CD14-positive monocyte (primary cell): ENCODE data around the gene QSOX1. TPM values are rescaled to one million over a fixed set of nuclear protein-coding genes. Genes with fewer than 3 reads are reported as not detected.

Source experiments
- DNase-seq, 3 donors: peaks; one replicate each; pipeline ENCODE4 v3.0.0-alpha.2; 2011 to 2022
- H2AFZ ChIP-seq: 2 replicates; pipeline ENCODE4 v1.6.0; 2012; ENCODE audit warnings: mild to moderate bottlenecking, low read depth, low read length, inconsistent platforms; ENCODE audit not compliant: insufficient read depth, poor library complexity, severe bottlenecking
- H3K27ac ChIP-seq, 2 donors: 1 replicate in 1 of 2; 2 replicates in 1 of 2; pipeline ENCODE4 v1.5.1; 2012 to 2013; ENCODE audit warnings: low read length in 2 of 2, control low read depth in 1 of 2, inconsistent platforms in 1 of 2, low read depth in 1 of 2, mild to moderate bottlenecking in 1 of 2
- H3K27me3 ChIP-seq, 2 donors: one replicate each; pipeline versions ENCODE4 v1.6.0 to v1.6.1; 2011 to 2013; ENCODE audit warnings: low read length in 2 of 2; ENCODE audit not compliant: control insufficient read depth in 2 of 2, insufficient read depth in 2 of 2
- H3K36me3 ChIP-seq, 2 donors: replicated peaks in 1 of 2; 1 replicate in 1 of 2; 2 replicates in 1 of 2; pipeline versions ENCODE4 v1.5.1 to v1.6.1; 2012 to 2013; ENCODE audit warnings: low read length in 2 of 2, control low read depth in 1 of 2, inconsistent platforms in 1 of 2, mild to moderate bottlenecking in 1 of 2; ENCODE audit not compliant: insufficient read depth in 2 of 2, control insufficient read depth in 1 of 2
- H3K4me1 ChIP-seq, 2 donors: 1 replicate in 1 of 2; 2 replicates in 1 of 2; pipeline versions ENCODE4 v1.5.1 to v1.6.1; 2012 to 2013; ENCODE audit warnings: low read length in 2 of 2, control low read depth in 1 of 2, inconsistent platforms in 1 of 2, mild to moderate bottlenecking in 1 of 2, moderate library complexity in 1 of 2; ENCODE audit not compliant: insufficient read depth in 2 of 2, control insufficient read depth in 1 of 2
- H3K4me2 ChIP-seq: replicated peaks from 2 replicates; pipeline ENCODE3; 2012; ENCODE audit warnings: low read length, moderate library complexity, mild to moderate bottlenecking; ENCODE audit not compliant: poor library complexity, severe bottlenecking; ENCODE audit errors: extremely low read depth
- H3K4me3 ChIP-seq, 3 experiments: fragments of 200-600 bp in 1 of 3; sonication (generic) in 1 of 3; replicated peaks in 1 of 3; 1 replicate in 2 of 3; 2 replicates in 1 of 3; pipeline ENCODE4 v1.5.1; 2011 to 2013; ENCODE audit warnings: low read length in 3 of 3, mild to moderate bottlenecking in 3 of 3, control low read depth in 2 of 3, low read depth in 2 of 3, inconsistent platforms in 1 of 3, moderate library complexity in 1 of 3
- H3K79me2 ChIP-seq: 2 replicates; pipeline ENCODE4 v1.6.0; 2012; ENCODE audit warnings: mild to moderate bottlenecking, control low read depth, inconsistent platforms, low read length, moderate library complexity; ENCODE audit not compliant: insufficient read depth
- H3K9ac ChIP-seq: 2 replicates; pipeline ENCODE4 v1.6.0; 2017; ENCODE audit warnings: low read length, mild to moderate bottlenecking; ENCODE audit not compliant: insufficient read depth, poor library complexity, severe bottlenecking
- H3K9me3 ChIP-seq, 2 donors: replicated peaks in 1 of 2; 1 replicate in 1 of 2; 2 replicates in 1 of 2; pipeline versions ENCODE4 v1.5.1 to v1.6.1; 2012 to 2013; ENCODE audit warnings: low read length in 2 of 2, control low read depth in 1 of 2; ENCODE audit not compliant: control insufficient read depth in 1 of 2, insufficient read depth in 1 of 2
- H4K20me1 ChIP-seq: 2 replicates; pipeline ENCODE4 v1.6.0; 2012; ENCODE audit warnings: mild to moderate bottlenecking, low read length, control low read depth, moderate library complexity; ENCODE audit not compliant: insufficient read depth
- H3K27ac Mint-ChIP-seq, 7 donors: one replicate each; pipeline ENCODE4 v1.8.0; 2020; ENCODE audit warnings: mild to moderate bottlenecking in 7 of 7, mixed read lengths in 7 of 7, moderate library complexity in 6 of 7, inconsistent platforms in 2 of 7
- H3K27me3 Mint-ChIP-seq, 3 donors: one replicate each; pipeline ENCODE4 v1.8.0; 2021 to 2022; ENCODE audit warnings: low read depth in 3 of 3, mild to moderate bottlenecking in 3 of 3, mixed read lengths in 3 of 3, moderate library complexity in 3 of 3, inconsistent platforms in 1 of 3
- H3K36me3 Mint-ChIP-seq, 2 donors: one replicate each; pipeline ENCODE4 v1.8.0; 2020; ENCODE audit warnings: mixed read lengths in 2 of 2, inconsistent platforms in 1 of 2, mild to moderate bottlenecking in 1 of 2
- H3K4me1 Mint-ChIP-seq: one replicate; pipeline ENCODE4 v1.8.0; 2020; ENCODE audit warnings: mild to moderate bottlenecking, mixed read lengths
- H3K4me3 Mint-ChIP-seq, 2 donors: one replicate each; pipeline ENCODE4 v1.8.0; 2020; ENCODE audit warnings: mild to moderate bottlenecking in 2 of 2, mixed read lengths in 2 of 2, moderate library complexity in 1 of 2
- H3K9me3 Mint-ChIP-seq, 7 donors: one replicate each; pipeline ENCODE4 v1.8.0; 2020 to 2022; ENCODE audit warnings: mixed read lengths in 7 of 7, mild to moderate bottlenecking in 6 of 7, moderate library complexity in 6 of 7, inconsistent platforms in 2 of 7
- CTCF ChIP-seq: fragments of 200-600 bp; IDR thresholded peaks from one replicate; pipeline ENCODE4 v1.8.0; 2022; ENCODE audit warnings: antibody characterized with exemption, mild to moderate bottlenecking
- WGBS: methylation state at CpG from one replicate; pipeline ENCODE4 v1.1.5; 2013; ENCODE audit warnings: missing lambda C conversion rate; ENCODE audit not compliant: insufficient coverage; 5-methylcytosine and 5-hydroxymethylcytosine counted together
- intact Hi-C, 2 donors: fragments of 100-400 bp; cut with micrococcal nuclease; formaldehyde crosslinking; loops; one replicate each; pipeline versions ENCODE4 v1.15.0 to v1.15.1; 2023
- polyA plus RNA-seq, 3 donors: library from polyadenylated mRNA; depleted of rRNA in 1 of 3; unstranded in 2 of 3; stranded (reverse) in 1 of 3; fragments of 300-500 nt in 2 of 3; fragments of >200 nt in 1 of 3; fragmentation: Illumina TruSeq in 2 of 3; gene quantifications; 1 replicate in 2 of 3; 2 replicates in 1 of 3; pipeline ENCODE4 v1.2.3, GENCODE V29; 2012 to 2021

QSOX1 gene
- polyA plus RNA-seq, 3 donors: 34.5 to 86.5 (median 35.8) TPM

GRCh38 chr1:180233191-180234011, 78.7 kb downstream of the QSOX1 start:
- peak overlapping the region; percentile 53 to 92 for H3K4me3 Mint-ChIP-seq
- peaks cover 8 to 12% of the 10 kb centered on the region in 2 donors for H3K36me3 Mint-ChIP-seq
- peak overlapping the region; percentile 47 for H3K4me2 ChIP-seq
- DNase-seq: no peak
- no peak for TF ChIP-seq CTCF
- no peaks in the 10 kb centered on the region for H3K79me2 ChIP-seq
- 7% methylated on average over 53 of the region's 71 CpGs for WGBS
- H3K27ac ChIP-seq: no peak overlapping the region
- no peaks in the 10 kb centered on the region for H3K36me3 ChIP-seq
- peak overlapping the region in 1 of 3 experiments; percentile 42 for H3K4me3 ChIP-seq
- peaks cover 50 to 66% of the 10 kb centered on the region in 2 donors for H3K4me1 ChIP-seq
- peaks cover 91 to 99% (median 91%) of the 10 kb centered on the region in 3 donors for H3K27me3 Mint-ChIP-seq
- H3K9me3 Mint-ChIP-seq: peaks cover 0 to 47% (median 19%) of the 10 kb centered on the region in 7 donors
- H3K27me3 ChIP-seq: peaks cover 86 to 94% of the 10 kb centered on the region in 2 donors
- H3K9me3 ChIP-seq: peaks cover 2 to 49% of the 10 kb centered on the region in 2 donors
- H2AFZ ChIP-seq: peak overlapping the region; percentile 29
- no peak overlapping the region for H3K27ac Mint-ChIP-seq
- intact Hi-C loops: no loop called here
- H3K4me1 Mint-ChIP-seq: peaks cover 66% of the 10 kb centered on the region
- no peak overlapping the region for H3K9ac ChIP-seq
- no peaks in the 10 kb centered on the region for H4K20me1 ChIP-seq

- Mint-ChIP-seq H3K9me3 (peaks cover 0 to 41% (median 18%) of the 10 kb centered on the region in 7 donors), H3K36me3 (peaks cover 8 to 12% of the 10 kb centered on the region in 2 donors), H3K4me1 (peaks cover 57% of the 10 kb centered on the region), H3K27ac (peak overlapping the region in 1 of 7 donors; percentile 20), H3K27me3 (peaks cover 95 to 99% (median 95%) of the 10 kb centered on the region in 3 donors), H3K4me3 (peak overlapping the region; percentile 58 to 83)
- Histone ChIP-seq H3K4me2 (peak overlapping the region; percentile 41), H2AFZ (peak overlapping the region; percentile 42), H3K9me3 (peaks cover 2 to 40% of the 10 kb centered on the region in 2 donors), H3K27me3 (peaks cover 89 to 95% of the 10 kb centered on the region in 2 donors), H3K4me1 (peaks cover 45 to 55% of the 10 kb centered on the region in 2 donors), H3K9ac (no peak overlapping the region), H3K27ac (no peak overlapping the region), H4K20me1 (no peaks in the 10 kb centered on the region), H3K4me3 (peak overlapping the region in 1 of 3 experiments; percentile 49), H3K79me2 (no peaks in the 10 kb centered on the region), H3K36me3 (no peaks in the 10 kb centered on the region)
- TF ChIP-seq CTCF: no peak
- no peak for DNase-seq
- intact Hi-C loops: no loop called here
- WGBS: 1% methylated on average over 50 of the region's 51 CpGs
Observed at GRCh38 chr1:180234369-180235076, 79.9 kb downstream of the QSOX1 start.
